GM18870 (cell line): ENCODE results near the gene CFAP54.

Experiments
- ATAC-seq: cut with Tn5 transposase; IDR thresholded peaks from one replicate; pipeline ENCODE4 v1.9.1; 2021; ENCODE audit warnings: moderate library complexity; ENCODE audit not compliant: unreplicated experiment

Gene CFAP54

GRCh38 chr12:96729886-96730285 is 240.5 kb downstream of the CFAP54 start:
- ATAC-seq, result no peak

- no peak for ATAC-seq
Measured at GRCh38 chr12:96743606-96744005, 254.2 kb downstream of the CFAP54 start.

GRCh38 chr12:96749999-96750398 is 260.6 kb downstream of the CFAP54 start:
- no peak for ATAC-seq

- no peak for ATAC-seq
Measured at GRCh38 chr12:96751626-96752025, 262.2 kb downstream of the CFAP54 start.

DNA sequence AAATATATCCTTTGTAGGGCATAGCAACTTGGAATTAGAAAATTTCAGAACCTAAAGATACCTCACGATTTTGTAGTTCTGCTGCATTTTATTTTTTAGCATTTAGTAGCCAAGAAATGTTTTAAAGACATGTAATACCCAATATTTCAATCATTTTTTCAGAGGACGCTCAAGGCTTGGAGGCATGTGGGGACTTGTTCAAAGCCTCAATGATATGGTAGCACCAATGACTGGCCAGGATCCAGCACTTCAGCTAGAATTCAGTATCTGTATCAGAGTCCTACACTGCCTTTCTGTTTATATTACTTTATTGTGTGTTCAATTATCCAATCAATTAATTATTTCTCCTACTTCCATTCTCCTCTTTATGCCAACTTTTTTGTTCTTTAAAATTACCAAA is 262.8 kb downstream of the CFAP54 start:
- no peak for ATAC-seq

DNA sequence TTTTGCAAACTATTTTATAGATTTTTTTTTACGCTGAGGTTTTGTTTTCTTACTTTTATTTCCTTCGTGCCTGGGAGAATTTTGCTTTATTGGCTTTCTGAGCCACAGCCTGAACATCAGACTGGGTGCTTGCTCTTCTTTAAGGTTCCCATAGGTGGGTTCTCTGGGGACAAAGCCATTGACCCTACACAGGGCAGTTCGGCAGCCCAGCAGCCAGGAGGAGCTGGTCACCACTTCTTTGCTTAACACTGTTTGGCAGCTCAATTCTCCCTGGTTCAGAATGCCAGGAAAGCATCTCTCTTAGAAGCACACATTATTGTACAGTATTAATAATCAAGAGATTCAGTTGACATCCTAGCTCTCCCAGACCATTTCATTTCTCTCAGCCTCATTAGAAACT is 276.9 kb downstream of the CFAP54 start:
- ATAC-seq, result no peak

- no peak for ATAC-seq
Measured at GRCh38 chr12:96769400-96769799, 280.0 kb downstream of the CFAP54 start.

GRCh38 chr12:96770219-96771102 is 281.1 kb downstream of the CFAP54 start:
- no peak for ATAC-seq

GRCh38 chr12:96773031-96773430 is 283.7 kb downstream of the CFAP54 start:
- no peak for ATAC-seq

DNA sequence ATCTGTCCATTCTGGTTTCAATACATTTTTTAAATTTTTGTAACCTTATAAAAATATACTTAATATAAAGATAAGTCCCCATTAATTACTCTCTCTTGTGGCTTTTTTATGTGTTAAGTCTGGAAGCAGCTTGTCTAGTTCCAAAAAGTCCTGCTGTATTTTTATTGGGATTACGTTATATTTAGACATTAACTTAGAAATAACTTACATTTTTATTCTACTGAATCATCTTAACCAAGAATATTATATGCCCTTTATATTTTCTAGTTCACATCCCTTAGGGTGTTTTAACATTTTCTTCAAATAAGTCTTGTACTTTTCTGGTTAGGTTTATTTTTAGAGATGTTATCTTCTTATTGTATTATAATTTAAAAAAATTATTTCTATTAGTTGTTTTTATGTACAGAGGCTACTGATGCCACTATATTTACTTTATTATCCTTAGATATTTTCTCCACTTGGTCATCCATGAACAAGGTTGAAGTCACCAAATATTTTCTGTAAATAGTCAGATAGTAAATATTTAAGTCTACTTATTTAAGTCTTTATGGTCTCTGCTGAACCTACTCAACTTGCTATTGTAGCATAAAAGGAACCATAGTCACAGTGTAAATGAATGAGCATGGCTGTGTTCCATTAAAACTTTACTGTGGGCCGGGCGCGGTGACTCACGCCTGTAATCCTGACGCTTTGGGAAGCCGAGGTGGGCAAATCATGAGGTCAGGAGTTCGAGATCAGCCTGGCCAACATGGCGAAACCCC is 285.3 kb downstream of the CFAP54 start:
- ATAC-seq, result no peak

- no peak for ATAC-seq
Measured at GRCh38 chr12:96776908-96777307, 287.5 kb downstream of the CFAP54 start.

DNA sequence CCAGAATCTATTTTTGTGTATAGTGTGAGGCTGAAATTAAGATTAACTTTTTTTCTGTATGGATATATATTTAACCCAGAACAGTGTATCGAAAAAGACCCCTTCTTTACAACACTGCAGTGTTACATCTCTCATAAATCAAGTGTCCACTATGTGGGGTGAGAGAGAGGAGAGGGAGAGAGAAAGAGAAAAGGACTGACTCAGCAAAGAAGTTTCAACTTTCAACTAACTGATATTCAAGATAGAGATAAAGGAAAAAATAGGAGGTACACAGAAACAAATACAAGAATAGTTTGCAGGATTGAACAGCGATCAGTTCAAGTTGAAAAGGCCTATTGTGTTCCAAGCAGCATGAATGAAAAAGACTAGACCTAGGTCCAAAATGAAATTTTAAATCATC is 291.0 kb downstream of the CFAP54 start:
- ATAC-seq, result no peak

GRCh38 chr12:96786791-96787190 is 297.4 kb downstream of the CFAP54 start:
- no peak for ATAC-seq

- ATAC-seq, result no peak
Measured at GRCh38 chr12:96803969-96804368, 314.6 kb downstream of the CFAP54 start.

DNA sequence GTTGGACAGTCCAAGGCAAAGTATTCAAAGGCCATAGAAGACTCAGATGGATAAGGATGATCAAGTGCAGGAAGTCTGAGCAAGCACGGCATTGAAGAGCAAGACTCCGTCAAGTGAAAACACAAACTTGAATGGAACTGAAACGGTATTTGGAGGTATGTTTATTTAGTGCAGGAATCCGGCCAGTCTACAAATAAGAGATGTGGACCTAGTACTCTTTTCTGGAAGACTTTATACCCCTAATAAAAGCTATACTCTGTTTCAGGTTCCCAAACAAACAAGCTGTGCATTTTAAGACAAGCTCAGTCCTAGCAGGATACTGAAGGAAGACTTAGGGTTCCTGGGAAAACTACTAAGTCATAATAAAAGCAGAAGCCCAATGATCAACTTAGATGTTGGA is 316.9 kb downstream of the CFAP54 start:
- ATAC-seq, result no peak

- no peak for ATAC-seq
Measured at GRCh38 chr12:96807741-96808140, 318.4 kb downstream of the CFAP54 start.

DNA sequence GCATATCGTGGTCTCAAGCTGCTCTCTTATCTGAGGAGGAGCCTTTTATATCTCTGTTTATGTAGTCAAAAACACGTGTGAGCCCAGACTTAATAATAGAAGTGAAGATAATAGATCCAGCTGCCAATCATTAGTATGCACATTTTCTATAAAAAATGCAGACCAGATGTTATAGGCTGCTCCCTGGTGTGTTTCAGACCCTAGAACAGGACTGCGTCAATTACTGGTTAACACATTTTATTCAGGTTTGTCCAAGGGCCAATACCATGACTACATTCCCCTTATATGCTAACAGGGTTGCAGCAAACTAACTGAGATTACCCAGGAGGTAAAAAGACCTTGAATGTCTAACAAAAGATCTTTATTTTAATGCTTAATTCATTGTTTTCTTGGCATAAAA is 319.2 kb downstream of the CFAP54 start:
- ATAC-seq, result no peak

DNA sequence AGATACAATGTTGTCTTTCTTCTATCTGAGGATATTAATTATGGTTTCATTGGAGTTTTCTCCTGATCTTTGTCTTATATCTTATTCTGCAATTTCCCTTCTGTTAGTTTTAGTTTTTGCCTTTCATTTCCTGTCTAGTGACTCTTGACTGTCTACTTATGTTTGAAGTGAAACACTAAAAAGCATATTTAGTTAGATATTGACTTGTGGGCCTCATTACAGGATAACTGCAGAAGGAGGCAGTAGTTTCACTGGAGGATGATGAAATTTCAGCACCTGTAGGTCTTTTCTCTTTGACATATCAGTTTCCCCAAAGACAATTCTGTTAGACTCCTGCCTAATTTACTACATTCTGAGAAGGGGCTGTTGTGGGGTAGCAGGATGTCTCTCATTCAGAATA is 320.1 kb downstream of the CFAP54 start:
- ATAC-seq, result no peak

- no peak for ATAC-seq
Measured at GRCh38 chr12:96810057-96810456, 320.7 kb downstream of the CFAP54 start.

GRCh38 chr12:96810477-96810876 is 321.1 kb downstream of the CFAP54 start:
- ATAC-seq, result no peak

DNA sequence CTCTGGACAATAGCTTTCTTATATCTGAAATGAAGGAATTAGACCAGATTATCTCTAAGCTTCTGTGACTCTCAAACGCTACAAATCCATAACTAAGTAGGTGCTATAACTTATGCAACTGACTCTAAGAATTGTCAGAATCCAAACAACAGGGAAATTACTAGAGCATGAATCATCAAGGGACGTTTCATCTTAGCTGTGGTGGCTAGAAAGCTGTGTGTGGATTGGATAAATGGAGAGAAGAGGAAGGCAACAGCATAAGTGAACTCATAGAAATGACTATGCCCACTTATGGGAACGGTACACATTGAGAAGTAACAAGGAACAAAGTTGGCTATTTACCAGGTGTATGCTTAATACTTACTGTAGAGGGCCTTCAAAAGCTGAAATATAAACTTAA is 321.7 kb downstream of the CFAP54 start:
- ATAC-seq, result no peak

GRCh38 chr12:96812153-96812552 is 322.8 kb downstream of the CFAP54 start:
- no peak for ATAC-seq
